ENCODE measurements around the gene COLEC11.
"Not testable (repeated sequence)": the region's sequence is repeated elsewhere in the genome, so short reads cannot be mapped to it uniquely, and the experiment has no call there.

Gene COLEC11

DNA sequence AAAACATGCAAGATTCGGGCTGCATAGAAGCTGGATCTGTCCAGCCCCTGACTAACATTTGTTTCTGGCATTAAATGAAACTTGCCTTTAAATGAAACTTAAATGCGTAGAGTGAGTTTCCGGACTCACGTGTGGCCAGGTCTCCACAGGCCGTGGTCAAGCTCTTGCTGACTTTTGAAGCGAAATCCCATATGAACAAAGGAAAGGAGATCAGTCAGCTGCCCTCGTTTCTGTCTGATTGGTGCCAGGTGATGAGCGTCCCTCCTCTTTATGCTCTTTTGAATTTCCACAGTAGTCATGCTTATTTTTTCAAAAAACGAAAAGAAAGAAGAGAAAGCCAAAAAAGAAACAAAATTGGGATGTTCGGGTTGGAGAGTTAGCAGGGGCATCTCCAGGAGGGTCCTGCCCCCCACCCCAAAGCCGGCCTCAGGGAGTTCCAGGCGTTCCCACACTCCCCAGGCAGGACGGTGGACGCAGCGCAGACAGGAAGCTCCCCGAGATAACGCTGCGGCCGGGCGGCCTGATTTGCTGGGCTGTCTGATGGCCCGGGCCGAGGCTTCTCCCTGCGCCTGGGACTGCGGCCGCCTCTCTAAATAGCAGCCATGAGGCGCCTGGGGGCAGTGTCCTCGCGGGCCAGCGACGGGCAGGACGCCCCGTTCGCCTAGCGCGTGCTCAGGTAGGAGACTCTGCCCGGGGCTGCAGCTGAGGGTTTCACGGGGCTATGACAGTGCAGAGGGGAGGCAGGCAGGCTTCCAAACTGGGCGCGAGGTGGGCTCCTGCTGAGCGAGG lies at the start of gene COLEC11:
TSS of gene COLEC11 (plus strand) at position 620 of the 789 bp plus-strand sequence. CDS start 9,229 bp downstream, outside the sequence.
- DNase-seq (ENCODE audit: low spot score) = peak; percentile 53

DNA sequence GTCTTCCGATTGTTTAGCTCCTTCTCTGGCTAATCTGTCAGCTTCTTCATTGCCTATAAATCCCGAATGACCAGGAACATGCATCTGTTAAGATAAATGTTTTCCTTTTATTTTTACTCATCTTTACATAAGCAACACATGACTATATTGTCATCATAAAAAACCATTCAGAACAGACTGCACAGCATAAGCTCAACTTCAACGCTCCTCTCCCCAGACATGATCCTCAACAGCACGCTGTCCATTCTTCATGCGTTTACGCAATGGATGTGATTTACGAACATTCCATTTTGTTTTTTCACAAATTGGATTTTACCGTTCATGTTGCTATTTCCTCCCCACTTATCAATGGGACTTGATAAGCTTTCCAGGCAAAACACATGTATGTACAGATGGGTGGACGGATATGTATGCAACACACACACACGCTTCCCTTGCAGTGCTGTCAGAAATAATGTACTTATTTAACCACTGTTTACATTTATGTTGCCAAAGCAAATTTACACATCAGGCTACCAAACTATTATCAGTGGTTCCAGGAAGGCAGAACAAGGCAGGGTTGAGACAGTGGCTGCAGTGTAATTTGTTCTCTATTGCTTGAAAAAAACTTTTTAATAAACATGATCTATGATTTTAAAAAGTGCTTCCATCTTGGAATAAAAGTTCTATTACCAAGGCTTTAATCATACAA lies 49.0 kb upstream of the COLEC11 start:
- DNase-seq (ENCODE audit: low spot score) = no peak

DNA sequence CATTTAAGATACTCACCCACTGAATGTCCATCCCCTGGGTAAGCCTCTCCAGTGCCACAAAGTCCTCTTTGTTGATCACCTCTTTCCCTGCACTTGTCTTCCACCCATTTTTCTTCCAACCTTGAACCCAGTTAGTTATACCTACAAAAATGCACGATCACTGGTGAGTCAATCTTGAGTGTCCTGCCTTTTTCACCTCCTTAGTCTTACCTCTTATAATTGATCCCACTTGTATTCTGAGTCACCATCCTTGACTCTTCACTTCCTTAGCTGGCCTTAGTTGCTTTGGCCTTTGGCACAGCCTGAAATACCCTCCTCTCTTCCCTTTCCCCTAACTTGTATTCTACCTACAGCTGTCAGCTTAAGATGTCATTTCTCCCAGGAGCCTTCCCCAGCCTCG lies 47.0 kb upstream of the COLEC11 start:
- no peak for DNase-seq (ENCODE audit: low spot score)

DNA sequence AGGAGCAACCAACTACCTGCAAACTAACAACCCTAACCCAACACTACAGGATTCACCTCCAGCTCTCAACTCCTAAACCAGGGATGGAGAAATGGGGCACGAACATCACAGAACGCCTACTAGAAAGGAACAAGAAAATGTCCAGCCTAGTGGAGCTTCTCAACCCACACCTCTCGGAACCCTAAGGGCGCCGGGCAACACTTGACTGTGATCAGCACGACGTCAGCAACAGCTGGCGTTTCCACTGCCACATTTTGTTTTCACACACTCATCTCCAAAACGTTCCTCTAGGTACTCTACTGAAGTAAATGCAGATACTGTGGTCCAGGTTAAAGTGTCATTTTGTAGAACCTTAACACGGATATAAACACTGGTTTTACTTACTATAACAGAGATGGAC lies 41.0 kb upstream of the COLEC11 start:
- no peak for DNase-seq (ENCODE audit: low spot score)

DNA sequence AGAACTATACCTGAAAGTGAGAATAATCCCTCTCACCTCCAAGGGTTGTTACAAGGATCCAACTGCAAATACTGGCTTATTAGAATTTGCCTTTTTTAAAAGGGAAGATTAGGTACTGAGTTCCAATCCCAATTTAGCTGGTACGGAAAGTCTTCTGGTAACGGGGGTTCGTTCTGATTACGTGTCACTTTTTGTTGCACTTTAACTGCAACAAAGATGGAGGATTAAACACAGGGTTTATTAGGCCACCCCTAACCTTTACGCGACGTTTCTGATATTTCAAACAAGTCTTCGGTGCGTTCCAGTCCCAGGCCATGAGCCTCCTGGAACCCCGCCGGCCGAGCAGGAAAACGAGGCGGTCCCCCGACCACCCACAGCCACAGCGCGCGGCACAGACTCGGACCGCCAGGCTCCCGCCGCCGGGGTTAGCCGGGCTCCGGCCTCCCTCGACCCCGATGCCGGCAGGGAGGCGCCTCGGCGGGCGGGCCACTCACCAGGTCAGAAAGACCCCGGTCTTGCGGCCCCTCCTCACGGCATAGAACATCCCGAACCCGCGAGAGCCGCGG lies 37.2 kb upstream of the COLEC11 start:
- no peak for DNase-seq (ENCODE audit: low spot score)

DNA sequence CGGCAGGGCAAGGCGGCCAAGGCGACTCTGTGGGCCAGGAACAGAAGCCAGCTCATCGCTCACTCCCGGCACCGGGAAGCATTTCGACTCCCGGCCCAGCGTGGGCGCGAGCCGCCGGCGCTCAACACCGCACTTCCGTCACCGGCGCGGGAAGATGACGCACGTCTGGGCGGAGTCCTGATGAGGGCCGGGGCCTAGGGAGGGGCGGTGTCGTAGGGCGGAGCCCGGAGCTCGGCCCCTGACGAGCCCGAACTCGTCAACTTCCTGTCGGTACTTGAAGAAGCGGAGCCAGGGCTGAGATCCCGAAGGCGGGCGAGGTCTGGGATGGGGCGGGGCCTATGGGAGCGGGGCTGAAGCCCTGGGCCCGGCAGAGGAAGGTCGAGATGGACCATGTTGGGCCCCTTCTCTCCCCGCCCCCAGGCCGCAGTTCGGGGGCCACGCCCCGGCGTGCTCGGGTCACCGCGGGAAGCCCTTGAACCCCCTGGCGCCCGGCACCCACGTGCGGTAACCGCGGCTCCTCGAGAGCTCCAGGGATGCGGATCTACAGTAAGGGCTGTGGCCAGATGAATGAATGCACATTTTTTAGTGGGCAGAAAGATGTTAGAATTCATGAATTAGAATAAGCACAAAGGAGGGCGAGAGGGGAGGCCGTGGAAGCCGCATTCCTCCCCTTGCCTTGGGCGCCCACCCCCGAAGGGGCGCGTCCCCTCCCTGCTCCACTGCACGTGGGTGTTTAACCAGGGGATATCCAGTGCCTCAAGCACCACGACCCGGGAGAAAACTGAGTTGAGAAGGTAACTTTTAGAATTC lies 36.5 kb upstream of the COLEC11 start, which contains the start of gene RNASEH1:
TSS of gene RNASEH1 (minus strand) at position 129 of the 810 bp plus-strand sequence. CDS start at position 56, 73 bp downstream.
- peak; percentile 100 for DNase-seq (ENCODE audit: low spot score)

DNA sequence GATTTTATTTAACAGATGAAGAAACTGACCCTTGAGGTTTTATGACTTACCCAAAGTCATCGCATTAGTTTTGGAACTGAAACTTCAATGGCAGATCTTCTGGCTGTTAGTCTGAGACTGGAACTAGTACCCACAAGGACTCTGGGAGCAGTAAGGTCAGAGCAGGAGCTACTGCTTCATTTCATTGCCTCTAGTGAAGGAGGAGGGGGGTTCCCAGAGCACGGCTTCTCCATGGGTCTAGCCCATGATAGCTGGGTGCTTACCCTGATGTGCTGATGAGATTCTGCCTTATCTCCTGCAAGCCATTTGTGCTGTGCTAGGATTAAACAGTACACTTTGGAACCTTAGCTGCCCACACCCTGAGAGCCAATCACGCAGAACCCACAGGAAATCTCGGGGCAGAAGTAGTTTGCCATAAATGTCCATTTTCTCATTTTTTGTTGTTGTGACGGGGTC lies 31.4 kb upstream of the COLEC11 start:
- DNase-seq (ENCODE audit: low spot score) = no peak

DNA sequence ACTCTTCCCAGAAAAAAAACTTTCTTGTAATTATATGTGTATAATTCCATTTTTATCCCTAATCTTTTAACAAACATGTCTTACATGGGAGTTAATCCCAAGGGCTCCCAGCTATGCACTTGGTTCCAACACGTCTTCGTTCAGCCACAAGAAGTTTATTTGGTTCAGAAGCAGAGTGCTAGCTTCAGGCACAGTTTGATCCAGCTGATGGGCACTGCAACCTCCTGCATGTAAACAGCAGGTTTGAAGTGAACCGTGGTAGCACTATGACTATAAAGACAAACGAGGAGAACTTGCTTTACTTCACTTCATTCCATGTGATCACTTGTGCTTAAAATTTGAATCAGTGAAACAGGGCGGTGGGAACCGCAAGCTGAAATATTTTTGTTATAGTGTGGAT lies 29.8 kb upstream of the COLEC11 start:
- DNase-seq (ENCODE audit: low spot score) = no peak

DNA sequence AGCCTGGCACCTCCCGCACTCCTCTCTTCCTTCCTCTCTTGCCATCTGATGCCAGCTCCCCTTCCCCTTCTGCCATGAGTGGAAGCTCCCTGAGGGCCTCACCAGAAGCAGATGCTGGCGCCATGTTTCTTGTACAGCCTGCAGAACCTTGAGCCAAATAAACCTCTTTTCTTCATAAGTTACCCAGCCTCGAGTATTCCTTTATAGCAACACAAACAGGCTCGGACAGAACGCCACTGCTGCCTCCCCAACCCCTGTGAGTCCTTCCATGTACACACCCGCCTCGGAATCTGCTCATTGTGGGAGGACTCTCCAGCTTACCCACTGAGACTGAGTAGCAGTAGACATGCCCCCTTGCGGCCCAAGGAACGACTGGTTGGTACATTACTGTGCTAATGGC lies 28.1 kb upstream of the COLEC11 start:
- DNase-seq (ENCODE audit: low spot score) = no peak

DNA sequence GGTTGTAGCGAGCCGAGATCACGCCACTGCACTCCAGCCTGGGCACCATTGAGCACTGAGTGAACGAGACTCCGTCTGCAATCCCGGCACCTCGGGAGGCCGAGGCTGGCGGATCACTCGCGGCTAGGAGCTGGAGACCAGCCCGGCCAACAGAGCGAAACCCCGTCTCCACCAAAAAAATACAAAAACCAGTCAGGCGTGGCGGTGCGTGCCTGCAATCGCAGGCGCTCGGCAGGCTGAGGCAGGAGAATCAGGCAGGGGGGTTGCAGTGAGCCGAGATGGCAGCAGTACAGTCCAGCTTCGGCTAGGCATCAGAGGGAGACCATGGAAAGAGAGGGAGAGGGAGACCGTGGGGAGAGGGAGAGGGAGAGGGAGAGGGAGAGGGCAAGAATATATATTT lies 25.3 kb upstream of the COLEC11 start:
- DNase-seq (ENCODE audit: low spot score) = not testable (repeated sequence)

DNA sequence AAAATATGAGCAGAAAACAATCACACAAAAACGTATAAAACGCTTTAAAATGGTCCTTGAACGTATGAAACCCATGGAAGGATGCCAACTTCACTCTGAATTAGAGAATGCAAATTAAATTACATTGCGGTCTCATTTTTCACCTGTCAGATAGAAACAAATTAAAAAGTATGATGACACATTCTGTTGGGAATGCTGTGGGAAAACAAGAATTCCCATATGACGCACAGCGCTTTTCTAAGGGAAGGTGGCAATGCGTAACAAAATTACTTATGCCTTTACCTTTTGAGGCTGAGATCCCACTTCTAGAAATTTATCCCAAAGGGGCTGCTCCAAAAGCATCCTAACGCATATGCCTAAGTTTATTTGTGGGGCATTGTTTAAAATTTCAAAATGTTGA lies 23.6 kb upstream of the COLEC11 start:
- no peak for DNase-seq (ENCODE audit: low spot score)

DNA sequence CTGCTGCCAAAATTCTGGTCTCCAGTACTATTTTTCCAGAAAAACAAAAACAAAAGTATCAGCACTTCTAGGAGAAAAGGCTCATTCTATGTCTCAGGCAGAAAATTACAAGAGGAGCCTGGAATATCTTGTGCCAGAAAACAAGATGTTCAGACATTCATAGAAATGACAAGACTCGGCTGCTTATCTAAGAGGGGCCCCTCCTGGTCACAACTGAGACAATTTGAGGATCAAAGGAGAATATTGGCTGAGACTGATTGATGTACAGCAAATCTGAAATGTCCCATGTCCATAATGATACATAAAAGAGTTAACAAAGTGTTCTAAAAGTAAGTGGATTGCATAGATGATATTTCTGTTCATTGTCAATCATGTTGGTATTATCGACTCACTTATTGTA lies 22.3 kb upstream of the COLEC11 start:
- no peak for DNase-seq (ENCODE audit: low spot score)

DNA sequence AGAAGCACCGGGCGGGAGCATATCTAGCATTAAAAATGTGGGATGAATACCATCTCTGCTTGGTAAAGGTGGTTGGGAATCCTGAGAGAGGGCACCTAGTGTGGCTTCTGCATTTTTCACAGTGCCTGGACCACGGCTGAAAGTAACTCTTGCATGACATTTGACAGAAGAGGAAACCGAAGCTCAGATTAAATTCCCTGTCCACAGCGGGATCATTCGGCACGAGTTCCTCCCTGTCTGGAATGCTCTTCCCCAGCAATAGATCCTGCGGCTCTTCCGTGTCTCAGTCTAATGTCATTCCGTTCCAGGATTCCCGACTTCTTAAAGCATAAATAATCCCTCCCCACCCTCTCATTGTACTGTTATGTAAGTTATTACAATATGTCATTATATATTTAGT lies 20.8 kb upstream of the COLEC11 start:
- DNase-seq (ENCODE audit: low spot score) = no peak

DNA sequence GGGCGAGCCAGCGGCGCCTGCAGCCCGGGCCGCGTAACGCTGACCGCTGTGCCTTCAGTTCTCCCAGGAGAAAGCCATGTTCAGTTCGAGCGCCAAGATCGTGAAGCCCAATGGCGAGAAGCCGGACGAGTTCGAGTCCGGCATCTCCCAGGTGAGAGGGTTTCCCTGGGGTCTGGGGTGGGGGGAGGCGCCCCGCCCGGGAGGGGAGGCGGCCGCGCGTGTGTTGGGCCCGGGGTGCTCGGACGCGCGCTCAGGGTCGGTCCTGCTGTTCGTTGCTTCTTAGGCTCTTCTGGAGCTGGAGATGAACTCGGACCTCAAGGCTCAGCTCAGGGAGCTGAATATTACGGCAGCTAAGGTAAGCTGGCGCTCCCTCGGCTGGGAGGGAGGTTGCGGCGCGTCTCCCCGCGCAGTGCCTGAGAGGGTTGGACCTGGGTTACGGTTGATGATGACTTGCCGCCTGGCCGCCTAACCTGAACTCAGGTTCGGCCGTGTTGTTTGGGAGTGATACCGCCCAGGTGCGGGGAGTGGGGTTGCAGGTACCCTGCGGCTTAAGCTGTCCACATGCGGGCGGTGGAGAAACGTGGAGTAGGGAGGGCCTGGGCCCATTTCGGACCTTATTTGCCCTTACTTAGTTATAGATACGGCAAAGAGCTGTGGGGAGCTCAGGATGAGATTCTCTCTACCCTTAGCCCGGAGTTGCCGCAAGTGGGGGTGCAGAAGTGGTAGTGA lies 19.2 kb upstream of the COLEC11 start:
- DNase-seq (ENCODE audit: low spot score) = no peak

DNA sequence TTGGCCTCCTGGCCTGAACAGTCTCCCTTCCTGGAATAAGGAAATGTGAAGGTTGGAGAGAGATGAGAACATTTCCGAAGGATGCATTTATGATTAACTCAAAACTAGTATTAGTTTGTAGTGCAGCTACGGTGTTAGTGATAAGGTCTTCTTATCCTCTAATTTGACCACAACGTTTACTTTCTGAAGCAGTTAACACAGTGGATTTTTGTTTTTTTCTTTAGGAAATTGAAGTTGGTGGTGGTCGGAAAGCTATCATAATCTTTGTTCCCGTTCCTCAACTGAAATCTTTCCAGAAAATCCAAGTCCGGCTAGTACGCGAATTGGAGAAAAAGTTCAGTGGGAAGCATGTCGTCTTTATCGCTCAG lies 18.7 kb upstream of the COLEC11 start:
- not testable (repeated sequence) for DNase-seq (ENCODE audit: low spot score)

DNA sequence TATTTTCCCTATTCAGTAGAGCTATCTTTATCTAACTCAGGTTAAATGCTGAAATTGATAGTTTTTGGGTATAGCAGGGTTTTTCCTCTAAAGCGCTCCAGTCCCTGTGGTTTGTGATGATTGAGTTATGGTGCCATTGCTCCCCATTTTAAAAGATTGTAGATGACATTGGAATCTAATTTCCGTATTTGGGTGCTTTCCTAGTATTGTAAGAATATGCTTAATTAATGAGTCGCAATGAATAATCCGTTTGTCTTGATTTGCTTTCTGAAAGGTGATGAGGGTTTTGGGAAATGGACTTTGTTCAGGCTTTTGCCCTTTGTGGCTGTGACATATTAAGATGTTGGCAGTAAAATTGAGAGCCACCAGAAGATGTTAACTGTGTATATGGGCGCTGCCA lies 15.9 kb upstream of the COLEC11 start:
- DNase-seq (ENCODE audit: low spot score) = no peak

DNA sequence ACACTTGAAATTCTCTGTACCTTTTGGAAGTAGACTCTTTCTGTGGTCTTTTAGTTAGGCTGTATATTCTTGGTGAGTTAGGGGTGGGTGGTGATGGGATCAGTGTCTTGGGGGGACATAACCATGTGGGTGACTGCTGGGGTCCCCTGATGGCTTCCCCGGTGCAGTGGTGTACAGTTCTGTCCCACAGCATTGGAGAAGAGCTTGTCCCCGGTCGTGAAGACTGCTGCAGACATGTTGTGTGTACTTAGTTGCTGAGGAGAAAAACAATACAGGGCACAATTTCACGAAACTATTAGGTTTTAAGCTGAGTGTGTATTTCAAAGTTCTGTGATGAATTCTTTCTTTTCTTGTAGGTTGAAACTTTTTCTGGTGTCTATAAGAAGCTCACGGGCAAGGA lies 14.5 kb upstream of the COLEC11 start:
- no peak for DNase-seq (ENCODE audit: low spot score)

DNA sequence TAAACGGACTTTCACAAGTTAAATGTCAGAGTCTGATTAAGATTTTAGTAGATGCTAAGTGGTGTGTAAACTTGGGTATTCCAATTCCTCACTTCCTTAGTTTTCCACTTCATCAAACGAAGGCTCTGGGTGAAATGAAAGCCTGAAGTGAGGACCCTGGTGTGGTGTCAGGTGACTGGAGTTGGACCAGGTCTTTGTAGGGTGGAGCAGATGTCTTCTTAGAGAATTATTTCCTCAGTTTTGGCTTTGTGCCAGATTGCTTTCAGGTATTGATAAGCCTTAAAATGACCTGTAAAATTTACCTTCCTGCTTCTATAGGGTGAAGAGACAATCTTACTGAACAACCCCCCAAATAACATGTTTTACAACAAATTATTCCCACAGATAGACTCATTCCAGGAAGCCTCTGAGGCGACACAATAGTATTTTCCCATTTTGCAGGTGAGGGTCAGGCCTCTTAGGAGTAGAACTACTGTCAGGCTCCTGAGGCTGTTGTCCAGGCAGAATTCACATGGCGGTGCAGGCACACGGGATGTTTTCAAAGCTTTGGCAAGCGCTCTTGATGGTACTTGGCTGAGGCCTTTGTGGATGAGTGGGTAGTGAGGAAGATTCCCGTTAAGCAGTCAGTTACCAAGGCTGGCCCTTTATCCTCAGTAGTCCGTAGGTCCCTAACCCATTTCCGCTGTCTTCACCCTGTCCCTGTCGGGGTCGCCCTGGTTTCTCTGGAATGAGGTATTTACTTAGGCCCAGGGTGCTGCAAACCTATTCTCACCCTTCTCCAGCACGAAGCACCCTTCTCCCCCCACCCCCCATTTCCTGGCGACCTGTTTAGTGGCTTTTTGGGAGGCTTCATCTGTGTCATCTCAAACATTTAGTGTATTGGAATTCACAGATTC lies 13.3 kb upstream of the COLEC11 start:
- no peak for DNase-seq (ENCODE audit: low spot score)

DNA sequence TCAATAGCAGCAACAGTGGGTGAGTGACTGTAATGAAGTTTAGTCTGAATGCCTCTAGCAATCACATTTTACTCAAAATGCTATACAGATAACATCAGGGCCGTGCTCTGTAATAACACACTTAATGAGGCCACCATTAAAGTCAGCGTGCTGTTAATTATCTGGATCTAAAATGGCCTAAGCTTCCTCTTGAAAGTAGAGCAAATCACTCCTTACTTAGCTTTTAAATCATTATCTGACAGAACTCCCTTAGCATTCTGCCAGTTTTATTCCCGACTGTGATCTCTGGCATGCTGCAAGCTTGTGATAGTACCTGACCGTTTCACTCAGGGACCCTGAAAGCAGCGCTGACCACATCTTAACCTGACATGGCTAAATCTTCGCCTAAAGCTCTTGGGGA lies 10.8 kb upstream of the COLEC11 start:
- no peak for DNase-seq (ENCODE audit: low spot score)

DNA sequence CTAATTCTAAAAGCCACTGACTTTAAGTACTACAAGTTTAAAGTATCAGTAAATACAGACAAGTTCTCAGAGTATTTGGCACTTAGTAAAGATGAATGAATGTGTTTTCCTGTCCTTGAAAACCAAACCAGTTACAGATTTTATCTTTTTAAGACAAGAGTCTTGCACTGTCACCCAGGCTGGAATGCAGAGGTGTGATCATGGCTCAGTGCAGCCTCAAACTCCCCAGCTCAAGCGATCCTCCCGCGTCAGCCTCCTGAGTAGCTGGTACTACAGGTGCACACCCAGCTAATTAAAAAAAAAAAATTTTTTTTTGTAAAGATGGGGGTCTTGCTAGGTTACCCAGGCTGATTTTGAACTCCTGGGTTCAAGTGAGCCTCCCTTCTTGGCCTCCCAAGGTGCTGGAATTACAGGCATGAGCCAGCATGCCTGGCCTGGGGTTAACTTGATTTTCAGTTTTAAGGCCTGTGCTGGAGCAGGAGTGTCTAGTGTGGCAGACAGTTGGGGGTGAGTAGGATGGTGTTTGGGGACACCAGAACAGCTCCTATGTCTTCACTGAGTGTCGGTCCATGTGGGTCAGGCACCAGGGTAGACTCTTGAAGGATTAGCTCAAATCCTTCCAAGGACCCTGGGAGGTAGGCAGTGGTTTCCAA lies 10.2 kb upstream of the COLEC11 start:
- no peak for DNase-seq (ENCODE audit: low spot score)
